GM12878 (cell line): Measurements from ENCODE around the gene DNAAF3. TPM values are rescaled to one million over a fixed set of nuclear protein-coding genes. Genes with fewer than 3 reads are reported as not detected.

Experiments used
- ATAC-seq: fragments of 200-7000 bp; cut with Tn5 transposase; 3 replicates; pipeline ENCODE4 v1.9.1; 2020; ENCODE audit warnings: mild to moderate bottlenecking, moderate library complexity
- BruUV-seq: library from RNA; stranded (reverse); fragments of 400-500 nt; replicated peaks from 2 replicates; lab custom pipeline; 2021; lab: Mats Ljungman, UMichigan
- CTCF ChIA-PET: fragments of 300-600 bp; sonication (Branson Sonifier 250); formaldehyde crosslinking; extraction: SDS; loops from one replicate; lab custom pipeline; 2021; ENCODE audit warnings: inconsistent platforms; lab: Yijun Ruan, JAX
- POLR2A ChIA-PET: fragments of 350-600 bp; formaldehyde crosslinking; extraction: SDS; loops from one replicate; lab custom pipeline; 2021; ENCODE audit warnings: inconsistent platforms; lab: Charles Lee
- RAD21 ChIA-PET: fragments of 300-600 bp; sonication (Branson Sonifier 250); formaldehyde crosslinking; loops from one replicate; lab custom pipeline; 2023; ENCODE audit warnings: antibody characterized with exemption; ENCODE audit not compliant: unreplicated experiment; lab: Charles Lee
- SMC1A ChIA-PET: fragments of 300-600 bp; sonication (Branson Sonifier 250); formaldehyde crosslinking; loops from one replicate; lab custom pipeline; 2023; ENCODE audit not compliant: unreplicated experiment, uncharacterized antibody; lab: Charles Lee
- DNase-seq: peaks from one replicate; pipeline ENCODE4 v3.0.0-alpha.2; 2011; ENCODE audit warnings: low read depth, low spot score
- FAIRE-seq: peaks from 3 replicates; lab custom pipeline; 2011; peaks lifted over from hg19 to GRCh38; lab: Jason Lieb, UNC
- H2AFZ ChIP-seq: 2 replicates; pipeline ENCODE4 v1.6.0; 2011; ENCODE audit warnings: low read depth, low read length, control low read depth; ENCODE audit not compliant: control insufficient read depth
- H3K27ac ChIP-seq: 2 replicates; pipeline ENCODE4 v1.5.1; 2011; ENCODE audit warnings: control low read depth; ENCODE audit not compliant: control insufficient read depth, insufficient read depth
- H3K27me3 ChIP-seq, 2 experiments: replicated peaks in 1 of 2; 2 replicates each; pipeline versions ENCODE4 v1.6.0 to v1.6.1; 2011; ENCODE audit warnings: low read length in 1 of 2; ENCODE audit not compliant: control insufficient read depth in 2 of 2, insufficient read depth in 2 of 2
- H3K36me3 ChIP-seq, 2 experiments: 2 replicates each; pipeline ENCODE4 v1.5.1; 2011; ENCODE audit warnings: low read length in 1 of 2; ENCODE audit not compliant: control insufficient read depth in 2 of 2, insufficient read depth in 2 of 2
- H3K4me1 ChIP-seq: 2 replicates; pipeline ENCODE4 v1.6.1; 2011; ENCODE audit warnings: mild to moderate bottlenecking, low read length, moderate library complexity, mixed read lengths; ENCODE audit not compliant: control insufficient read depth, insufficient read depth
- H3K4me2 ChIP-seq: 2 replicates; pipeline ENCODE4 v1.6.0; 2011; ENCODE audit warnings: control low read depth; ENCODE audit not compliant: control insufficient read depth, insufficient read depth
- H3K4me3 ChIP-seq: fragments of 200-600 bp; sonication (generic); 2 replicates; pipeline ENCODE4 v1.5.1; 2016
- H3K79me2 ChIP-seq: 2 replicates; pipeline ENCODE4 v1.6.0; 2011; ENCODE audit warnings: low read length; ENCODE audit not compliant: control insufficient read depth, insufficient read depth
- H3K9ac ChIP-seq: 2 replicates; pipeline ENCODE4 v1.8.0; 2011; ENCODE audit warnings: low read length, control low read depth, mixed read lengths; ENCODE audit not compliant: control insufficient read depth, insufficient read depth
- H3K9me3 ChIP-seq: replicated peaks from 3 replicates; pipeline ENCODE4 v1.5.1; 2011; ENCODE audit warnings: mild to moderate bottlenecking, low read length; ENCODE audit not compliant: control insufficient read depth, insufficient read depth
- H4K20me1 ChIP-seq: 2 replicates; pipeline ENCODE4 v1.6.0; 2011; ENCODE audit not compliant: control insufficient read depth, insufficient read depth
- ATF7 ChIP-seq: fragments of 450-650 bp; IDR thresholded peaks from 2 replicates; pipeline ENCODE4 v1.6.1; 2016; ENCODE audit warnings: low read depth, mild to moderate bottlenecking
- CHD2 ChIP-seq: IDR thresholded peaks from 2 replicates; pipeline ENCODE4 v1.6.1; 2011; ENCODE audit warnings: low read depth, low read length, improper control_type of control experiment, borderline replicate concordance
- IRF4 ChIP-seq: IDR thresholded peaks from 2 replicates; pipeline ENCODE4 v1.6.1; 2011; ENCODE audit warnings: low read depth, low read length
- KDM1A ChIP-seq: fragments of 200-600 bp; sonication (generic); IDR thresholded peaks from 2 replicates; pipeline ENCODE4 v1.6.1; 2016; ENCODE audit warnings: borderline replicate concordance
- PAX5 ChIP-seq: IDR thresholded peaks from 2 replicates; pipeline ENCODE4 v1.6.1; 2011; ENCODE audit warnings: low read depth, low read length, borderline replicate concordance
- PBX3 ChIP-seq: IDR thresholded peaks from 2 replicates; pipeline ENCODE4 v1.6.1; 2011; ENCODE audit warnings: mild to moderate bottlenecking, low read depth, low read length, moderate library complexity; ENCODE audit not compliant: insufficient replicate concordance
- SMARCA5 ChIP-seq: fragments of 450-650 bp; IDR thresholded peaks from 2 replicates; pipeline ENCODE4 v1.6.1; 2017; ENCODE audit warnings: mild to moderate bottlenecking
- SRF ChIP-seq, 2 experiments: IDR thresholded peaks; 2 replicates each; pipeline ENCODE4 v1.6.1; 2011; ENCODE audit warnings: low read depth in 2 of 2, low read length in 2 of 2, mild to moderate bottlenecking in 1 of 2, moderate library complexity in 1 of 2
- ZNF24 ChIP-seq: fragments of 450-650 bp; IDR thresholded peaks from 2 replicates; pipeline ENCODE4 v1.6.1; 2017; ENCODE audit warnings: antibody characterized with exemption, mild to moderate bottlenecking
- ZNF274 ChIP-seq: IDR thresholded peaks from one replicate; pipeline ENCODE4 v1.8.0; 2011; ENCODE audit not compliant: insufficient read length, insufficient read depth
- ZZZ3 ChIP-seq: IDR thresholded peaks from 2 replicates; pipeline ENCODE4 v1.6.1; 2011; ENCODE audit warnings: low read depth; ENCODE audit not compliant: control insufficient read depth, insufficient read length
- WGBS: methylation state at CpG from one replicate; pipeline ENCODE4 v1.1.6; 2016; ENCODE audit warnings: low lambda C conversion rate; ENCODE audit not compliant: insufficient replicate concordance, insufficient coverage; ENCODE audit errors: missing lambda C conversion rate; 5-methylcytosine and 5-hydroxymethylcytosine counted together
- in situ Hi-C: fragments of 300-500 bp; cut with MboI; formaldehyde crosslinking; loops from 9 replicates; pipeline ENCODE4 v1.14.3; 2018; ENCODE audit warnings: mixed read lengths
- intact Hi-C: fragments of 100-400 bp; cut with micrococcal nuclease; formaldehyde crosslinking; loops from one replicate; pipeline ENCODE4 v1.14.2; 2022; ENCODE audit not compliant: unreplicated experiment
- polyA plus RNA-seq, 11 experiments: library from polyadenylated mRNA; depleted of rRNA in 4 of 11; unstranded in 6 of 11; stranded (reverse) in 5 of 11; fragments of >200 nt; fragmentation: Nextera tagmentation in 4 of 11; fragmentation: Illumina TruSeq in 1 of 11; extraction: Ambion mirVana in 4 of 11; extraction: Trizol in 1 of 11; gene quantifications; 1 replicate in 1 of 11; 2 replicates in 10 of 11; pipeline versions ENCODE4 v1.2.1 to v1.2.3, GENCODE V29; 2011 to 2016; ENCODE audit warnings: inconsistent platforms in 2 of 11, missing spikeins in 2 of 11, low read depth in 1 of 11
- total RNA-seq, 4 experiments: library from RNA; depleted of rRNA in 3 of 4; stranded (reverse); fragments of >200 nt in 3 of 4; fragmentation: Illumina TruSeq in 1 of 4; extraction: Trizol in 1 of 4; gene quantifications; 2 replicates each; pipeline versions ENCODE4 v1.2.1 to v1.2.3, GENCODE V29; 2013 to 2021
- TF ChIP-seq, protein P1 (sequence below): IDR thresholded peaks from 2 replicates; pipeline ENCODE4 v1.6.1; 2011; ENCODE audit warnings: borderline replicate concordance, low read depth, mild to moderate bottlenecking, moderate library complexity, mixed read lengths, low read length; ENCODE audit not compliant: insufficient read depth; ENCODE audit errors: extremely low read length

The DNAAF3 gene
- total and polyA plus RNA-seq, 10 of the 15 experiments (the other 5 are each of a cell fraction or from before 2014, with no cell fraction given): not detected

DNA sequence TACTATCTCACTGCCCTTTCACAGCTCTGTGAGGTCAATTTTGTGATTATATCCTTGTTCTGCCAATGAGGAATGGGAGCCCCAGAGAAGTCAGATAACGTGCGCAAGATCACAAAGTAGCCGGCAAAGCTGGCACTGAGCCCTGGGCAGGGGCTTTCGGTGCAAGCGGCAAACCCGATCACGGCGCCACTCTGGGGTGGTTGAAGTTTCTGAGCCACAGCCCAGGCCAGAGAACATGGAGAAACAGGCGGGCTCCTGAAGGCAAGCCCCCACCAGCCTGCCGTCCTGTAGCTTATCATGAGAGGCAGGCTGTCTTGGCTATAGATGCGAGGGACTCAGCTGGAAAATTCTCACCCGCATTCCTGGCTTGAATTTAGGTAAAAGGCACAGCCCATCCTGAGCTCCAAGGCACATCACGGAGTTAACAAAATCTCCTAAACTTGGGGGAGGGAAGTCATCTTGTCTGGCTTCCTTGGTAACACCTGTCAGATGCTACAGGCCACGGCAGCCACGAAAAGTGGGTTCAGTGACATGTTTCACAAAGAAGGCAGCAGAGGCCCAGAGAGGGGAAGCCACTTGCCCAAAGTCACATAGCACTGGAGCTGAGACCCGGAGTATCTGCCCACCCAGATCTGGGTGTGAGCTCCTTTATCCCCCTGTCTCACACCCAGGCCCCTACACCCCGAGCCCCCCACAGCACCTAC lies 29.9 kb downstream of the DNAAF3 start:
- no peaks in the 10 kb centered on the region for H3K27me3 ChIP-seq
- RAD21 ChIA-PET: no interaction called here
- SMC1A ChIA-PET: interaction anchor here (0.9 to 1.4 kb wide), 2 partner anchors 15 to 651 kb away, joined by 3 to 5 read pairs; no protein-coding TSS in a partner anchor
- POLR2A ChIA-PET: no interaction called here
- in situ Hi-C loops (no loop called here), intact Hi-C loops (no loop called here)
- BruUV-seq: no TSS peak
- DNase-seq: no peak
- H3K4me1 ChIP-seq: peaks cover 13% of the 10 kb centered on the region
- no peaks in the 10 kb centered on the region for H3K9me3 ChIP-seq
- TF ChIP-seq PAX5 (no peak), KDM1A (no peak), SRF (IDR thresholded peaks at IDR 0.05; ENCODE audit: low read depth in 2 of 2, low read length in 2 of 2) (no peak), CHD2 (no peak), PBX3 (no peak), ZNF274 (no peak), ZNF24 (no peak), SMARCA5 (no peak), IRF4 (no peak), ATF7 (no peak), ZZZ3 (no peak)
- TF ChIP-seq, protein P1, sequence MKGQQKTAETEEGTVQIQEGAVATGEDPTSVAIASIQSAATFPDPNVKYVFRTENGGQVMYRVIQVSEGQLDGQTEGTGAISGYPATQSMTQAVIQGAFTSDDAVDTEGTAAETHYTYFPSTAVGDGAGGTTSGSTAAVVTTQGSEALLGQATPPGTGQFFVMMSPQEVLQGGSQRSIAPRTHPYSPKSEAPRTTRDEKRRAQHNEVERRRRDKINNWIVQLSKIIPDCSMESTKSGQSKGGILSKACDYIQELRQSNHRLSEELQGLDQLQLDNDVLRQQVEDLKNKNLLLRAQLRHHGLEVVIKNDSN: no peak
- 75% methylated on average over 16 of the region's 17 CpGs for WGBS
- FAIRE-seq: no peak
- no peak for ATAC-seq
- CTCF ChIA-PET: interaction anchor here (0.7 to 2.6 kb wide), 6 partner anchors 10 to 657 kb away, joined by 3 to 11 read pairs (median 3); no protein-coding TSS in a partner anchor
- H2AFZ ChIP-seq: no peak overlapping the region
- no peak overlapping the region for H3K4me3 ChIP-seq
- H3K27ac ChIP-seq: no peak overlapping the region
- H3K79me2 ChIP-seq: no peaks in the 10 kb centered on the region
- H3K9ac ChIP-seq: no peak overlapping the region
- no peaks in the 10 kb centered on the region for H4K20me1 ChIP-seq
- no peak overlapping the region for H3K4me2 ChIP-seq
- no peaks in the 10 kb centered on the region for H3K36me3 ChIP-seq
